PC-3 (cell line): ENCODE results near the gene LMO7.

Experiments
- EZH2phosphoT487 ChIP-seq: fragments of 300-600 bp; sonication (generic); IDR thresholded peaks from 2 replicates; pipeline ENCODE4 v1.6.1; 2018; ENCODE audit warnings: mild to moderate bottlenecking, antibody characterized with exemption, low read length, borderline replicate concordance
- TF ChIP-seq, protein P1 (sequence below): fragments of 300-600 bp; sonication (generic); conservative IDR thresholded peaks from 2 replicates; pipeline ENCODE4 v1.5.1; 2017; ENCODE audit warnings: antibody characterized with exemption, low read depth, mild to moderate bottlenecking, low read length

GRCh38 chr13:75764926-75765310, 128.8 kb downstream of the LMO7 start:
- TF ChIP-seq, protein P1, sequence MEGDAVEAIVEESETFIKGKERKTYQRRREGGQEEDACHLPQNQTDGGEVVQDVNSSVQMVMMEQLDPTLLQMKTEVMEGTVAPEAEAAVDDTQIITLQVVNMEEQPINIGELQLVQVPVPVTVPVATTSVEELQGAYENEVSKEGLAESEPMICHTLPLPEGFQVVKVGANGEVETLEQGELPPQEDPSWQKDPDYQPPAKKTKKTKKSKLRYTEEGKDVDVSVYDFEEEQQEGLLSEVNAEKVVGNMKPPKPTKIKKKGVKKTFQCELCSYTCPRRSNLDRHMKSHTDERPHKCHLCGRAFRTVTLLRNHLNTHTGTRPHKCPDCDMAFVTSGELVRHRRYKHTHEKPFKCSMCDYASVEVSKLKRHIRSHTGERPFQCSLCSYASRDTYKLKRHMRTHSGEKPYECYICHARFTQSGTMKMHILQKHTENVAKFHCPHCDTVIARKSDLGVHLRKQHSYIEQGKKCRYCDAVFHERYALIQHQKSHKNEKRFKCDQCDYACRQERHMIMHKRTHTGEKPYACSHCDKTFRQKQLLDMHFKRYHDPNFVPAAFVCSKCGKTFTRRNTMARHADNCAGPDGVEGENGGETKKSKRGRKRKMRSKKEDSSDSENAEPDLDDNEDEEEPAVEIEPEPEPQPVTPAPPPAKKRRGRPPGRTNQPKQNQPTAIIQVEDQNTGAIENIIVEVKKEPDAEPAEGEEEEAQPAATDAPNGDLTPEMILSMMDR = no peak
- TF ChIP-seq EZH2phosphoT487 = no peak
